ENCODE results near the gene TENT5C.

The TENT5C gene

DNA sequence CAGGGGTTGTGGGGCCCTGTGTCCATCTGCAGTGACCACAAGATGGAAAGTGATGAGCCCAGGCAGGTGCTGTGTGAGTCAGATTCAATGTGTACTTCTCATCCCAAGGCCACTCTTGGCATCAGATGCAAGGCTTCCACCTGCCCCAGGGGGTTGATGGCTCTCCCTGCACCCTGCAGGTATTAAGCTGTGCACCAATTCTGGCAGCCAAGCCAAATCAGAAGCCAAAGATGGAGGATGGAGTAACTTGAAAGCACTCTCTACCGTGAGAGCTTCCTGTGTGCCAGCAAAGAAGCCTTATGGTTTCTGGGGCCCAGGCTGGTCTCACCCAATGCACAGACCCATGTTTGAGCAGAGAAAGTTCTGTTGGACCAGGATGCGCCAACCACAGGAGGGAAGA lies 44.3 kb upstream of the TENT5C start:
- no peak for DNase-seq (ENCODE audit: low read depth)
- TF ChIP-seq, protein P1, sequence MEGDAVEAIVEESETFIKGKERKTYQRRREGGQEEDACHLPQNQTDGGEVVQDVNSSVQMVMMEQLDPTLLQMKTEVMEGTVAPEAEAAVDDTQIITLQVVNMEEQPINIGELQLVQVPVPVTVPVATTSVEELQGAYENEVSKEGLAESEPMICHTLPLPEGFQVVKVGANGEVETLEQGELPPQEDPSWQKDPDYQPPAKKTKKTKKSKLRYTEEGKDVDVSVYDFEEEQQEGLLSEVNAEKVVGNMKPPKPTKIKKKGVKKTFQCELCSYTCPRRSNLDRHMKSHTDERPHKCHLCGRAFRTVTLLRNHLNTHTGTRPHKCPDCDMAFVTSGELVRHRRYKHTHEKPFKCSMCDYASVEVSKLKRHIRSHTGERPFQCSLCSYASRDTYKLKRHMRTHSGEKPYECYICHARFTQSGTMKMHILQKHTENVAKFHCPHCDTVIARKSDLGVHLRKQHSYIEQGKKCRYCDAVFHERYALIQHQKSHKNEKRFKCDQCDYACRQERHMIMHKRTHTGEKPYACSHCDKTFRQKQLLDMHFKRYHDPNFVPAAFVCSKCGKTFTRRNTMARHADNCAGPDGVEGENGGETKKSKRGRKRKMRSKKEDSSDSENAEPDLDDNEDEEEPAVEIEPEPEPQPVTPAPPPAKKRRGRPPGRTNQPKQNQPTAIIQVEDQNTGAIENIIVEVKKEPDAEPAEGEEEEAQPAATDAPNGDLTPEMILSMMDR (IDR thresholded peaks at IDR 0.05; ENCODE audit: low read length, missing control alignments): no peak
- H3K4me3 ChIP-seq (replicated peaks; ENCODE audit: low read depth, low read length): no peak overlapping the region

DNA sequence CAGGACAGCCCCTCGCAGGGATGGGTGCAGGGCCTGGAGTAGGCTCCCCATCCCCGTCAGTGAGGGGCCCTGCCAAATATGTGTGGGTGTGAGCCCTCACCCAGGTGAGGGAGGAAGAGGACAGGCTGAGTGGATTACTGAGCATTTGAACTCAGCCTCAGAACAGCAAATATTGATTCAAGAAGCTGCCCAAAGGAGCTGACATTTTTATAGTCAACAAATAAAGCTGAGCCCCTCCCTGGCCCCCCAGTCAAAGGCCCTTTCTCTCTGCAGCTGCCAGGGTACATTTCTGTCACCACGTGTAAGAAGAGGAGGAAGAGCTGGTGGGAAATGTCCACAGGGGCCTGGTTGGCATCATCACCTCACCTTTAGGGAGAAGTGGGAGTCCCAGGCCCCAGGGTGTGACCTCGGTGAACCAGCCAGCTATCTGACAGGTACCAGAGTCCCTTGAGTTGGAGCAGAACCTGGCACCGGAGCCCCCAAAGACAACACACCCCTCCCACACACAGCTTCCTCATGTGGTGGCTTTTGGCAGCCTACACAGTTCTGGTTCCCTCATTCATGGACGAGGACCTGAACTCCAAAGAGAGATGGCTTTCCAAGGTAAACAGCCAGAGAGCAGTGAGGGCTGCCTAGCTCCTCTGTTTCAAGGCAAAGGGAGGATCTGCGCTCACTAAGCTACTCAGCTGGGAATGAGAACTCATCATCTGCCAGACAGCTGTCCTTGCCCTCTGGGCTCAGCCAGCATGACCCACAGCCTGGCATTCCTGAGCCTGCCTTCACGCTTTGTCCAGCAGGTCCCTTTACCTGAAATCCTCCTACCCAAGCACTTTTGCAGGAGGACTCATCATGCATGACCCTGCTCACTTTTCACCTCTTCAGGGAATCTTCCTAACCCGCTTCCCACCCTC lies 43.0 kb upstream of the TENT5C start:
- TF ChIP-seq, protein P1 (IDR thresholded peaks at IDR 0.05; ENCODE audit: low read length, missing control alignments): no peak
- no peak overlapping the region for H3K4me3 ChIP-seq (replicated peaks; ENCODE audit: low read depth, low read length)
- no peak for DNase-seq (ENCODE audit: low read depth)

DNA sequence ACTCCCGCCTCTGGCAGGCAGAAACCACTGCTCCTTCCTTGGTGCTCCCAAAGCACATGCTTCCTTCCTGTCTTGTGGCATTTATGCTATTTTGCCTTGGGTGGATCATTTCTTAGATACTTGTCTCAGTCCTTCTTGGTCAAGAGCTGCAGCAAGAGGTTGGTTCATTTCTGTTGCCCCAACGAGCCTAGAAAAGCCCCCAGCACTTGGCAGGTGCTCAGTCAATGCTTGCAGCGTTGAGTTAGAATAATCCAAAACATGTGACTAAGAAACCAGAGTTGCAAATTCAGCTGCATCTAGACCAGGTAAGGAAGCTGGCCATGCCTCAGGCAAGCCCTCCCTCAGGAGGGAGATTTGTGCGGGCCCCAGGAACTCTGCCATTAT lies 42.4 kb upstream of the TENT5C start:
- no peak for DNase-seq (ENCODE audit: low read depth)
- TF ChIP-seq, protein P1 (IDR thresholded peaks at IDR 0.05; ENCODE audit: low read length, missing control alignments): no peak
- no peak overlapping the region for H3K4me3 ChIP-seq (replicated peaks; ENCODE audit: low read depth, low read length)

DNA sequence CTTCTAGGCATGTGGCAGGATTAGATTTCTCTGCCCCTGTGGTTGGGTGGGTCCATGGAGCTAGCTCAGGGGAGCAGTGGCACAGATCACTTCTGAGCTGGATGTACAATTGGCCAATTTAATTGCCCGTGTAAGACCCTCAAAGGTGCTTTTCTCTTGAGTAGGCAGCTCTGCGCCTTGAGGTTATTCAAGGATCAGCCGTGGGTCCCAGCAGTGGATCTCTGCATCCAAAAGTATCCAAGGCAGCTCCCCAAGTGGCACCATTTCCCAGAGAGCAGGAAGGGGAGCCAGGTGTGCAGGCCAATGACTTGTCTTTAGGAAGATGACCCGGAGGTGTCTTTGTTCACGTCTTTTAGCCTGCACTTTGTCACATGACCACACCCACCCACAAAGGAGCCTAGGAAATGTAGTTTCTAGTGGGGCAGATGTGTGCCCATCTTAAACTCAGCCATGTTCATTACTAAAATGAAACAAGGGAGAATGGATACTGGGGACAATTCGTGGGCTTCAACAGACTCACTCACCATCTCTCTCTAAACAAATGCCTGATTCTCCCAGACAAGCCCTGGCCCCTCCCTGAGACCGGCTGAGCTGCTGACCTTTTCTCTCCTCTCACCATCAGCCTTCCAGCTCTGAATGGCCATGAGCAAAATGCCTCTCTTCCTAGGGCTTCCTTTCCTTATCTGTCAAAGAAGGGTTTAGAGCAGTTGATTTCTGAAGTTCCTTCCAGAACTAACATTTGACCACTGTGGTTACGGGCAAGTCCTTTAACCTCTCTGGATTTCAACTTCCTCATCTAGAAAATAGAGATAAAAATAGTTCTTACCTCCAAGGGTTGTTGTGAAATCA lies 41.4 kb upstream of the TENT5C start:
- TF ChIP-seq, protein P1 (IDR thresholded peaks at IDR 0.05; ENCODE audit: low read length, missing control alignments): no peak
- DNase-seq (ENCODE audit: low read depth): no peak
- H3K4me3 ChIP-seq (replicated peaks; ENCODE audit: low read depth, low read length): no peak overlapping the region

DNA sequence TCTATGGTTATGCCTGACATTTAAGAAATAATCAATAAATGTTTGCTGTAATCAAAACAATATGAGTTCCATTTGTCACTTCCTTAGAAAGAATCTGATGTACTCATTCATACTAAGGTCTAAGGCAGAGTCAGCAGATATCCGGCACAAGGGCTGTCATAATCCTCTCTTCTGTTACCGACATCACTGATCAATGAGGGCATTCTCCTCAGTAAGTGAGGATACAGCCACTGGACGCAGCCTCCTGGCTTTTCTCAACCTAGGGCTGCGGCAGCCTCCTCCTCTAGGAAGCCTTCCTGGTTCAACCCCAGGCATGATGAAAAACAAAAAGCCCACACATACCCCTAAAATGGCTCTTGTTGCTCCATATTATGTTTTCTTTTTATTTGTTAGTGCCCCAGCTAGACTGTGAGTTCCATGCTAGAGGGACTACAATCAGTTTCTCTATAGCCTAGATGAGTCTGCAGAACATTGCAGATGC lies 40.7 kb upstream of the TENT5C start:
- H3K4me3 ChIP-seq (replicated peaks; ENCODE audit: low read depth, low read length): no peak overlapping the region
- TF ChIP-seq, protein P1 (IDR thresholded peaks at IDR 0.05; ENCODE audit: low read length, missing control alignments): no peak
- DNase-seq (ENCODE audit: low read depth): no peak

DNA sequence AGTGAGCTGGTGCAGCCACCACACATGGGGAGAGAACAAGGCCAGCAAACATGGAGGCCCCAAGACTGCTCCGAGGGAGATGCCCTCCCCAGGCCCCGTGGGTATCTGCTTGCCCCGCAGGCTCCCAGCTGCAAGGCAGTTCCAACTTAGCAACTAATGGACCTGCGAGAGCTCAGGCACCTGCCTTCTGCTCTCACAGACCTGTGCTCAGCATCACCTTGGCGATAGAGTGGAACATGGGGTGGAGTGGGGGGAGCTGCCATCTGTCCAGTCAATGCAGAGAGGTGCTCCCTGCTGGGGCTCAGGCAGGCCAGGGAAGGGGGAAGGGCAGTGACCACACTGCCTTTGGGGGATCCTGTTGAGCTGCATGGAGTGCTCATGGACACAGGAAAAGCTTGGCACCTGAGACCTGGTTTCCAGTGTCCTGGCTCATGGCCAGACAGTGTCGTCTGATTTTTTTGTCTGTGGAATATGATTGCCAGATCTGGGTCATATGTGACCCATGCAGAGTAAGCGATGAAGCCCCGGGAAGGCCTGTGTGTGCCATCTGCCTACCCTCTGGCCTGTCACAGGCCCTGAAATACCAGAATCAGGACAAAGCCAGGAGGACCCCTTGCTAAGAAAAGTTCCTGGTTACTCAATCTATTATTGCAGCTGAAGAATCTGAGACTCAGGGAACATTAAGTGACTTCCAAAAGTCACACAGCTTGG lies 39.9 kb upstream of the TENT5C start:
- TF ChIP-seq, protein P1 (IDR thresholded peaks at IDR 0.05; ENCODE audit: low read length, missing control alignments): no peak
- no peak for DNase-seq (ENCODE audit: low read depth)
- no peak overlapping the region for H3K4me3 ChIP-seq (replicated peaks; ENCODE audit: low read depth, low read length)

All from fibroblast of pulmonary artery (primary cell).